Kidney epithelial cell (primary cell): Measurements from ENCODE around the gene TERT. TPM values are rescaled to one million over a fixed set of nuclear protein-coding genes. Genes with fewer than 3 reads are reported as not detected.

Experiments used
- DNase-seq: peaks from one replicate; pipeline ENCODE4 v3.0.0-alpha.2; 2010; ENCODE audit warnings: low read depth
- H3K27me3 ChIP-seq: 2 replicates; pipeline ENCODE4 v1.6.0; 2011; ENCODE audit warnings: low read length; ENCODE audit not compliant: control insufficient read depth, insufficient read depth
- H3K36me3 ChIP-seq: 2 replicates; pipeline ENCODE4 v1.5.1; 2011; ENCODE audit warnings: low read length; ENCODE audit not compliant: control insufficient read depth, insufficient read depth
- H3K4me3 ChIP-seq: 2 replicates; pipeline ENCODE4 v1.5.1; 2011; ENCODE audit warnings: low read depth, mild to moderate bottlenecking, control low read depth, low read length
- CTCF ChIP-seq: IDR thresholded peaks from 2 replicates; pipeline ENCODE4 v1.5.1; 2011; ENCODE audit warnings: mild to moderate bottlenecking, moderate library complexity, low read length, control low read depth, inconsistent platforms; ENCODE audit not compliant: insufficient read depth, poor library complexity, severe bottlenecking
- total RNA-seq: library from RNA; depleted of rRNA; stranded (reverse); fragments of >200 nt; gene quantifications from 2 replicates; pipeline ENCODE4 v1.2.3, GENCODE V29; 2015

TERT gene
- total RNA-seq, 1 donor from 2014 or later = not detected

- H3K27me3 ChIP-seq = no peaks in the 10 kb centered on the region
- H3K36me3 ChIP-seq = peaks cover 5% of the 10 kb centered on the region
- DNase-seq = no peak
- H3K4me3 ChIP-seq = no peak overlapping the region
- TF ChIP-seq CTCF = no peak
Observed at GRCh38 chr5:1322955-1323802, 28.3 kb upstream of the TERT start.

GRCh38 chr5:1322036-1322900 is 27.4 kb upstream of the TERT start:
- Histone ChIP-seq H3K27me3 (no peaks in the 10 kb centered on the region), H3K36me3 (peaks cover 5% of the 10 kb centered on the region), H3K4me3 (no peak overlapping the region)
- DNase-seq = no peak
- no peak for TF ChIP-seq CTCF

GRCh38 chr5:1321576-1321975 is 26.7 kb upstream of the TERT start:
- Histone ChIP-seq H3K4me3 (no peak overlapping the region), H3K36me3 (peaks cover 5% of the 10 kb centered on the region), H3K27me3 (no peaks in the 10 kb centered on the region)
- no peak for TF ChIP-seq CTCF
- DNase-seq = no peak

- TF ChIP-seq CTCF = no peak
- Histone ChIP-seq H3K27me3 (no peaks in the 10 kb centered on the region), H3K36me3 (peaks cover 5% of the 10 kb centered on the region), H3K4me3 (no peak overlapping the region)
- DNase-seq = no peak
Observed at GRCh38 chr5:1320436-1321344, 25.8 kb upstream of the TERT start.

GRCh38 chr5:1319436-1320256 is 24.8 kb upstream of the TERT start:
- Histone ChIP-seq H3K27me3 (no peaks in the 10 kb centered on the region), H3K36me3 (peaks cover 5% of the 10 kb centered on the region), H3K4me3 (no peak overlapping the region)
- no peak for DNase-seq
- no peak for TF ChIP-seq CTCF
